ENCODE results near the gene MTNR1B.

Gene MTNR1B

GRCh38 chr11:92978271-92979111, 9.0 kb downstream of the MTNR1B start:
- DNase-seq (ENCODE audit: low read depth), result no peak

- no peak for DNase-seq (ENCODE audit: low read depth)
Measured at GRCh38 chr11:92979176-92979575, 9.7 kb downstream of the MTNR1B start.

DNA sequence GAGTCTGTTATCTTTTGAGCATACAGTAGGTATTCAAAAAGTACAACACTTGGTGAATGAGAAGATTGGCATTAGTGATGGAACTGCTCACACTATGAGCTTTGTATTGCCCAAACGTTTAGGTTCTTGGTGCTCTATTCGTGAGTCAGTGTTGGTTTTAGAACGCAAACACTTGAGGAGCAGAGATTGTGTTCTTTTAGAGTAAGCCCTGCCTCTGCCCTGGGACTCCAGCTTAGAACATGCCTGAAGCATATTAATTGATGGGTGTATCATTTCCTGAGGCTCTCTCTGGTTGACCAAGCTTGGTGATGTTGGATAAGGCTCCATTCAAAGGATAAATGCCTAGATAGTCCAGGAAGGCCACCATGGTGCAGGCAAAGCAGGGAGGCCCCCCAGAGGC, 10.9 kb downstream of the MTNR1B start:
- no peak for DNase-seq (ENCODE audit: low read depth)

GRCh38 chr11:92981508-92982043, 12.1 kb downstream of the MTNR1B start:
- no peak for DNase-seq (ENCODE audit: low read depth)

DNA sequence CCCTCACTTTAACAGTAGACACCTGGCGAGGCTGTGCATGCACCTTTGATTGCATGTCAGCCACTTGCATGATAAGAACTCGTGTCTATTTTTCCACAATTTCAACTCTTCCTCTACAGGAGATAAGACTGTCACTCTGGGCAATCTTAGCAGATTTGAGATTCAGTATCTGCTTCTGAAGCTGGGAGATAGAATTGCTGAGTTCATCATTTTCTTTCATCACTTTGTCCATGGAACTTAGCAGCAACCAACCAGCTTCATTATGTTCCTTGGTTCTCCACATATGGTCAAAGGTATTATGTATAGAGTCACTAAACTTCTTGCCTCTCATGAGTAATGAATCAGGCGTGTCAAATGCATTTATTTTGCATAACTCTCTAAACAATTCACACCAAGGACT, 17.1 kb downstream of the MTNR1B start:
- no peak for DNase-seq (ENCODE audit: low read depth)

- DNase-seq (ENCODE audit: low read depth), result no peak
Measured at GRCh38 chr11:92993004-92993403, 23.6 kb downstream of the MTNR1B start.

- no peak for DNase-seq (ENCODE audit: low read depth)
Measured at GRCh38 chr11:93000511-93001476, 31.3 kb downstream of the MTNR1B start.

DNA sequence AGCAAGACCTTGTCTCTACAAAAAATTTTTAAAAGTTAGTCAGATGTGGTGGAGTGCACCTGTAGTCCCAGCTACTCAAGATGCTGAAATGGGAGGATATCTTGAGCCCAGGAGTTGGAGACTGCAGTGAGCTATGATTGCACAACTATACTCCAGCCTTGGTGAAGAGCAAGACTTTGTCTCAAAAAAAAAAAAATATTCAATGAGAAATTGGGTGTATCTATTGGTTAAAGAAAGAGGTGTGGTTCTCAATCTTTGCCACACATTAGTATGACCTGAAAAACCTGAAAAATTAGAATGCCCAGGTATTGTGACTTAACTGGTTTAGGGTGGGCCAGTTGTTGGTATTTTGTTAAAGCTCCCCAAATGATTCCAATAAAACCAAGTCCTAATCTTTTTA, 32.4 kb downstream of the MTNR1B start:
- no peak for DNase-seq (ENCODE audit: low read depth)

DNA sequence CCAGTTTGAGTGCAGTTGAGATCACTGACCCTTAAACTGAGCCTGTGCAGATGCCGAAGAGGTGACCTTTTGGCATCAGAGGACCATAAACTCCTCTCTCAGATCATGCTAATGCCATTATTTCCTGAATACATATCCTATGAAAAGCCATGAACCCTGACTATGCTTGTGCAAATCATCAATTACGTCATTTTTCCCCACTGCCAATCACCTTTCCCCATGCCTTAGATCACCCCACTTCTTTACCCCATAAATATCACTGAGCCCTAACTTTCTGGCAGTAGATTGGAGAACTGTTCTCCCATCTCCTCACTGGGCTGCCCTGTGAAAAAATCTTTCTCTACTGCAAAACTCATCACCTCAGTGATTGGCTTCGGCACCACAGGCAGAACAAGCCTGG, 32.9 kb downstream of the MTNR1B start:
- no peak for DNase-seq (ENCODE audit: low read depth)

- DNase-seq (ENCODE audit: low read depth), result no peak
Measured at GRCh38 chr11:93005239-93005638, 35.8 kb downstream of the MTNR1B start.

- DNase-seq (ENCODE audit: low read depth), result no peak
Measured at GRCh38 chr11:93013646-93014045, 44.2 kb downstream of the MTNR1B start.

DNA sequence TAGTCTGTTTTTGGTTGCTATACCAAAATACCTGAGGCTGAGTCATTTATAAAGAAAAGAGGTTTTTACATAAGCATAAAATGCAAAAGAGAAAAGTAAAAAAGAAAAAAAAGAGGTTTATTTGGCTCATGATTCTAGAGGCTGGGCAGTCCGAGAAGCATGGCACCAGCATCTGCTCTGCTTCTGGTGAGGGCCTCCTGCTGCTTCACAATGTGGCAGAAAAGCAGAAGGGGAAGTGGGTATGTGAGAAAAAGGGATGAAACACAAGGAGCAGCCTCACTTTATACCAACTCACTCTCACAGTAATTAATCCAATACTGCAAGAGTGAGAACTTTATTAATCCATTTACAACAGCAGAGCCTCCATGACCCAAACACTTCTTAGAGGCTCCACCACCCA, 47.1 kb downstream of the MTNR1B start:
- DNase-seq (ENCODE audit: low read depth), result no peak

DNA sequence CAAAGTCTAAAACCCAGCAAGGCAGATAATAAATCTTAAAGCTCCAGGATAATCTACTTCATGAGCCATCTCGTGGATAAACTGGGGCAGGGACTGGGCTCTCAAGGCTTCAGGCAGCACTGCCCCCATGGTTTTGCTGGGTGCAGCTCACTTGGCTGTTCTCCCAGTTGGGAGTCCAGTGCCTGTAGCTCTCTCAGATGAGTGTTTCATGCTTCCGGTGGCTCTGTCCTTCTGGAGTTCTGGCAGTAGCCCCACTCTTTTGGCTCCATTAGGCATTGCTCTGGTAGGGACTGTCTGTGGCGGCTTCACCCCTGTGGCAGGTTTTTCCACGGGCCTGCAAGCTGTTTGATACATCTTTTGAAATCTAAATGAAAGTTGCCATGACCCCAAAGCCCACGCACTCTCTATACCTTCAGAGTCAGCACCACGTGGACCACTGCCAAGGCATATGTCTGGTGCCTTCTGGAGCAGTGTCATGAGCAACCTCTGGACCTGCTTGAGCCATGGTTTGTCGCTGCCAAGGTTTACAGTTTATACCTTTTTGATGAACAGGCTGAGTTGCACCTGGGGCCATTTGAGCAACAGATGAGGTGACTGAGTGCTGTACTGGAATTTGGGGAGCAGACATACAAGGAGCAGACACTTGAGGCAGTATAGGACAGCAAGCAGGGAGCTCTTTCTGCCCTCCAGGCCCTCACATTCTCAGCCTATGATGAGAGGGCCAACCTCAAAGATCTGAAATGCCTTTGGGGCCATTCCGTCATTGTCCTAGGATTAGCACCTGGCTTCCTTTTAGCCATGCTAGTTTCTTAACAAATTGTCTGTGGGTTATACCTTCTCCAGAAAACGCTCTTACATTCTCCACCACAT, 48.6 kb downstream of the MTNR1B start:
- no peak for DNase-seq (ENCODE audit: low read depth)

GRCh38 chr11:93020248-93021046, 51.0 kb downstream of the MTNR1B start:
- DNase-seq (ENCODE audit: low read depth), result no peak

- no peak for DNase-seq (ENCODE audit: low read depth)
Measured at GRCh38 chr11:93024369-93024768, 54.9 kb downstream of the MTNR1B start.

DNA sequence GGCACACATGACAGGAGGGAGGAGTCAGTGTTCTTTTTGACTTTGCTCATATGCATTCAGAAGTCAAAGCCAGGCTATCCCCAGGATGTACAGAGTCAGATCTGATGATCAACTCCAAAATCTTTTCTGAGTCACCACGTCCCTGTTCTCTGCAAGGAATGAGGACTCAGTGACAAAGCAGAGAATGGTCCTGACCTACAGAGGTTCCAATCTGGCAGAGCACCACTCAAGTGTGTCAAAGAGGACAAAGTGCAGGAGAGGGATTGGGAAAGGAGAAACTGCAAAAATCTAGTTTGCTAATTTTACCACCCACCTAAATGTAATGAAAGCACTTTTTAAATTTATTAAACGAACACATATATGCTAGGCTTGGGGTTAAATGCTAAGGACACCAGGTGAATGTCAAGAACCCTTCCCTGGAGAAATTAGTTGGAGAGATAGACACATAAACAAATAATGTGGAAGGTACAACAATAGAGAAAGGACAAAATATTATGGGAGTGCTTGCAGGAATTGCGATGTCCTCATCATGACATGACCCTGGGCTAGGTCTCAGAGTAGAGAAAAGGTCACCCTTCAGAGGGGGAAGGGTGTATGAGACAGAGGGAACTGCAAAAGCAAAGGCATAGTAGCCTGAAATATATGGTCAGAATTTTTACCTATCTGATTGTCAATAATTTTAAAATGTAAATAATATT, 56.3 kb downstream of the MTNR1B start:
- DNase-seq (ENCODE audit: low read depth), result no peak

- DNase-seq (ENCODE audit: low read depth), result no peak
Measured at GRCh38 chr11:93028960-93029522, 59.6 kb downstream of the MTNR1B start.

DNA sequence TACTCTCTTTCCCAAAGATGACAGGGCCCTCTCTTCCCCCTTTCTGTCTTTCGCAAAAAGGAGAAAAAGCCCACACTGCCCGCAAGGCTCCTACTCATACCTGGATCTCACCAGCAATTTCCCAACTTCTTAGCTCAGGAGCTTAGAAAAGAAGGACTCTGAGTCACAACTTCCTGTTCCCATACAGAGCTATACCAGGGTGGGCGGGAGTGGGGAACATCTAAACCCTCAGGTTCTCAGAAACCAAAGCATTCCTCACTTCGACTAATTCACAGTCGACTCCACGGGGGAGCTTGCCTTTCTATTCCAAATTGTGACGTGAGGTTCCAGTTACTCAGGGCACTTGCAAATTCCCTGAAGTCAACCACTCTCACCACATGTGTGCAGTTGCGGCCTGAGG, 61.9 kb downstream of the MTNR1B start:
- DNase-seq (ENCODE audit: low read depth), result no peak
